NCI-H524 (cell line): ENCODE data around the gene BAHCC1.

ENCODE experiments used
- DNase-seq, 2 experiments: peaks; one replicate each; lab custom pipeline; 2025; lab: John Stamatoyannopoulos, UW

The BAHCC1 gene

DNA sequence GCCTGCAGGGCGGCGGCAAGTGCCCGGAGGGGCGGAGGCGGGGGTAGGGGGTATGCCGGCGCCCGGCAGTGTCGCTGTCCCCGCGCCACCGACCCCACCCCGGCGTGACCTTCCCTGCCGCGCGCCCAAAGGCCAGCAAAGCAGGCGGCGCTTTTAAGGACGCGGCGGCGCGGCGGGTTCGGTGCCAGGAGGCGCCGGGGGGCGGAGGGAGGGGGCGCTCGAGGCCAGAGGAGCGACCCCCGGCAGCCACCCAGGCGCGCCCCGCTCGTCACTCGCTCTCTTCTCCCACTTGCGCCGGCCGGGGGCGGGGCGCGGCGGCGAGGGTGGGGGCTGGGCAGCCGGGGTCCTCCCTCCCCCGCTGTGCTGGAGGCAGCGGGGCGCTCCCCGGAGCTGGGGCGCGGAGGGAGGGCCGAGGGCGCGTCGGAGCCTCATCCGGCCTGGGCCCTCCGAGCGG lies 8.6 kb upstream of the BAHCC1 start:
- DNase-seq, result peak in 1 of 2 experiments; percentile 46

- DNase-seq, result peak in 1 of 2 experiments; percentile 46
Measured at GRCh38 chr17:81387100-81388090, 7.9 kb upstream of the BAHCC1 start.

- no peak for DNase-seq
Measured at GRCh38 chr17:81388091-81388611, 7.1 kb upstream of the BAHCC1 start.

- peak in 1 of 2 experiments; percentile 55 for DNase-seq
Measured at GRCh38 chr17:81388612-81389367, 6.5 kb upstream of the BAHCC1 start.

DNA sequence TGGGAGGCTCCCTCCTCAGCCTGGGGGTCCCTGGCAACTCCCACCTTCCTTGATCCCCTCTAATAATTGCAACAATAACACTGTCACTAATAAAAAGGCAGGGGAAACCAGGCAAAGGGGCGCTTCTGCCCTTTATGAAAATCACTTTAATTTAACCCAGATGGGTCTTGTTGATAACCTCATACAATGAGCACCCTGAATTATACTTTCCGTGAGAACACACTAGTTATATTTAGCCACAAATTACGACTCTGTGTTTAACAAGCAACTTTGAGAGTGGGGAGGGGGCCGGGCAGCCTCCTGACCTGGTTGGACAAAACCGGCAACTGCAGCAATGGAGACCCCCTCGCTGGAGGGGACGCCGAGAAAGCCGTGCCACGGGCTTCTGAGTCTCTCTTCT lies 5.7 kb upstream of the BAHCC1 start:
- DNase-seq, result no peak

GRCh38 chr17:81390029-81390872 lies 5.0 kb upstream of the BAHCC1 start:
- DNase-seq, result no peak

DNA sequence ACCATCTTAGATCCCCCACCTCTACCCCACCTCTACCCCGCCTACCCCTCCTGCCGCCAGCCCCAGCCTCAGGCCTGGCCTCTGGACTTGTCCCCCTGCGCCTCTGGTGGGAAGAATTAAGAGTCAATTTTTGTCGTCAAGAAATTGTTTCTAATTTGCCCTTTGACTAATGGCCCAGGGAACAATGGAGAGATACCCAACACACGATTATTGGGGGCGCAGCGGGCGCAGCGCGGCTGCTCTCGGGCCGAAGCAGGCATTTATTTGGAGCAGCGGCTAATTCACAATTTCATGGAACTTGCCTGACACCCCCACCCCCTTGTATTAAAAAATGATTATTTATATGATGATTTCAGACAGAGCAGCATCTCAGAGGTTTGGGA lies 4.4 kb upstream of the BAHCC1 start:
- DNase-seq, result no peak

GRCh38 chr17:81391293-81391935 lies 3.8 kb upstream of the BAHCC1 start:
- DNase-seq, result no peak

GRCh38 chr17:81391936-81392908 lies 3.0 kb upstream of the BAHCC1 start:
- peak in 1 of 2 experiments; percentile 46 for DNase-seq

GRCh38 chr17:81392909-81393654 lies 2.2 kb upstream of the BAHCC1 start:
- DNase-seq, result peak in 1 of 2 experiments; percentile 64

DNA sequence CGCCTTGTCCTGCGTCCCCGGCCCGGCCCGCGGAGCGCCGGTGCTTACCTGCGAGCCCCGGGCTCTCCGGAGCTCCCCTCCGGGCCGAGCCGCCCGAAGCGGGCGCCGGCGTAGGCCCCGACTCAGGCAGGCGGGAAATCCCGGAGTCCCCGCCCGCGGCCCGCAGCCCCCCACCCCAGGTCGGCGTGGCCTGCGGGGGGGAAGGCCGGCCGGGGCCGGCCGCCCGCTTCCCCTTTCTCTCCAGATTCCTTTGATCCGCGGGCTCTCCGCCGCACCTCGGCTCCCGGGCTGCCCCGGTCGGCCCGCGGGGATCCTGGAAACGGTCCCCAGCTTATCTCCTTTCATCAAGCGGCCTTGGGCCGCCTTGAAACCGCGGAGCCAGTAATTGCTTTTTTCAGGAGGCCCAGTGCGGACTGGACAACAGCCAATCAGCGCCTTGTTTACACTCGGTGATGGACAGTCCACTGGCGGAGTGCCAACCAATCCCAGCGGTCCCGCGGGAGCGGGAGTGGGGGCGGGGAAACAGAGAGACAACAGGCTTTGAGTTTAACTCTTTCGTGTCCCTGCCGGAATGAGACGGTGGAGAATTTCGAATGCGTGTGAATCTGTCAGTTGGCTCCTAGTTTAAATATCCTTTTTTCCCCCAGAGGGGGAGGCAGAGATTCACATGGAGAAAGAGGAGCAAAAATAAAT lies 1.4 kb upstream of the BAHCC1 start:
- peak; percentile 100 for DNase-seq

- no peak for DNase-seq
Measured at GRCh38 chr17:81394377-81394920, 808 bp upstream of the BAHCC1 start.

- peak in 1 of 2 experiments; percentile 67 for DNase-seq
Measured at GRCh38 chr17:81395600-81396277, 482 bp downstream of the BAHCC1 start.

- peak in 1 of 2 experiments; percentile 75 for DNase-seq
Measured at GRCh38 chr17:81396278-81396721, 1.0 kb downstream of the BAHCC1 start.

- DNase-seq, result peak; percentile 64 to 87
Measured at GRCh38 chr17:81396722-81397313, 1.6 kb downstream of the BAHCC1 start.

GRCh38 chr17:81397314-81398175 lies 2.3 kb downstream of the BAHCC1 start:
- DNase-seq, result peak; percentile 58 to 76
